G401 (cell line): ENCODE measurements around the gene PDE2A. TPM values are rescaled to one million over a fixed set of nuclear protein-coding genes. Genes with fewer than 3 reads are reported as not detected.
"Not testable (repeated sequence)": the region's sequence is repeated elsewhere in the genome, so short reads cannot be mapped to it uniquely, and the experiment has no call there.

Source experiments
- DNase-seq: peaks from one replicate; pipeline ENCODE4 v3.0.0-alpha.2; 2015; ENCODE audit warnings: low spot score
- in situ Hi-C: cut with HindIII; loops from 2 replicates; pipeline ENCODE4 v1.10.0; 2016; ENCODE audit warnings: low sequenced_read_pairs, mixed read lengths
- total RNA-seq: library from RNA; depleted of rRNA; stranded (reverse); fragments of >200 nt; shearing (Covaris generic); gene quantifications from 2 replicates; pipeline ENCODE4 v1.2.3, GENCODE V29; 2014

Gene PDE2A
- total RNA-seq, 1 experiment from 2014 or later = not detected

DNA sequence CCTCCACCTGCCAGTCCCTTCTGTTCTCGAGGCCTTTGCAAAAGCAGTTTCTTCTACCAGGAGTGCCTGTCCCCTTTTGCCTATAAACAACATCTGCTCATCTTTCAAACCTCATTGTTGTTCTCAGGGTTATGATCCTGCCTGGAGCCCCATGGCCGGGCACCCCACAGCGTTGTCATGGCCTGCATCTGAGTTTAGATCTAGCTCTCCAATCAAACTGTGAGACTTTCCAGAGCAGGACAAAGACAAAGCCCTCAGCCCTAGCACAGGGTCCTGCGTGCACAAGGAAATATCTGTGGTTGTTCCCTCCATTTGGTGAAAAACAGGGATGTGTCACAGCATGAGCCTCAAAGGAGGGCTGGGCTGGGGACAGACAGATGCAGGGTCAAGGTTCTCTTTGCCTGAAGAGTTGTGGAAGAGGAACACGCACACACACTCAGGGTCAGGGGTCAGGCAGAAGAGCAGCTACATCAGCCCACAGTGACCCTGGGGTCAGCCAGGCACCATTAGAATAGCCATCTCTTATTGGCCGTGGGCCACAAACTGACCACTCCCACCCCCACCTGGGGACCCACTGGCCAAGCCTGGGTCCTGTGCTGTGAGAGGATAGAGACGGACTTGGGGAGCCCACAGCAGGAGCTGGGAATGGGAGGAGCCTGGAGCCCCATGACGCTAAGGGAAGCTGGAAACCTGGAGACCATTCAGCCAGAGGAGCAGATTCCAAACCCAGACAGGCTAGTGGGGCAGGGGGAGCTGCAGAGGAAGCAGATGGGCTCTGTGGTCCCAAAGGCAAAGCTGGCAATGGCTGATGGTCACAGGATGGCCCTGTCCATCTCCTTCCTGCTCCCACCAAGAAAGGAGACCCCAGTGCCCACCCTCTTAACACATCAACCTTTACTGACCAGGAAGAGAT is 99.4 kb downstream of the PDE2A start:
- in situ Hi-C loops = no loop called here

DNA sequence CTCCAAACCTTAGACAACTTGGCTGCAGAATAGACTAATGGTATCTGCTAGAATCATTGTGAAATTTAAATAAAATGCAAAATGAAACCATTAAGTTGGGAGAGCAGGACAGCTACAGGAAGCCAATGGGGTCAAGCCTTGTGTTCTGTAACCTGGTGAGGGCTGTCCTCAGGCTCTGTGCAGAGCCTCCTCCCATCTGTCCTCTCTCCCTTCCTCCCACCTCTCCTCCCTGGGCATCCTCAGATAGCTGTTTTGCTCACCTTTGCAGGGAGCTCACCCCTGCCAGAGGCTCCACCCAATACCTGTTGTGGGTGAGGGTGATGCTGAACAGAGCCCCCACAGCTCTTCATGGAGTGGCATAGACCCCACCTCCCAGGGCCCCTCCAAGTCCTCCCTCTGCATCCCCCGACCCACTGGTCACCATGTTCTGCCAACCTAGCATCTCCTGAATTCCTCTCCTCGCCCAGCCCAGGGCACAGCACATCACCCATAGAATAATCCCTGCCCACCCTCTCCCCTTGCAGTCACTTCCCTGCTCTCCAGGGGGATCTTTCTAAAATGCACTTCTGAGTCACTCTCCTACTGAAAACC is 100.3 kb downstream of the PDE2A start:
- in situ Hi-C loops = no loop called here
- DNase-seq = no peak

More for the DNA sequence above, 99.4 kb downstream of the PDE2A start:
- DNase-seq = no peak

DNA sequence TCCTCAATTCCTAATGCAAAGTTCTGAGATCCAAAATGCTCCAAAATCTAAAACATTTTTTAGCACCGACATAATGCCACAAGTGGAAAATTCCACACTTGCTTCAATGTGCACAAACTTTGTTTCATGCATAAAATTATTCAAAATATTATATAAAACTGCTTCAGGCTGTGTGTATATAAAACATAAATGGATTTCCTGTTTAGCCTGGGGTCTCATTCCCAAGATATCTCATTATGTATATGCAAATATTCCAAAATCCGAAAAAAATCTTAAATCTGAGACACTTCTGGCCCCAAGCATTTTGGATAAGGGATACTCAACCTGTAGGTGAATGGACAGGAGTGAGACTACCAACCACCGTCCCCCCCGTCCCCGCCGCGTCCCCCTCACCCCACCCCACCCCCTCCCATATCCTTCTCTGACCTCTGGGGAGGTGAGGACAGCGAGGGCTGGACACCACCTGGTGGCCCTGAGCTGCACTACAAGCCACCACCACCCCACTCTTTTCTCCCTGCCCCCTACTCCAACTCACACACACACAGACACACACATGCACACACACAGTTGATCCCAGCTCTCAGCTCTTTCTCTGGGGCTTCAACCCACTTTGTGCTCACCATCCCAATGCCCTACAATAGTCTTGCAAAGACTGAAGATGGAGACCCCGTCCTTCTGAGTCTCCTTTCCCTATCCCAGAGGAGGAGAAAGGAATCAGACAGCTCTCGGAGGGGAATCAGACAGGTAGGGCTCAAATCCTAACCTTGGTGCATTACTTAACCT is 101.0 kb downstream of the PDE2A start:
- in situ Hi-C loops = no loop called here
- no peak for DNase-seq

DNA sequence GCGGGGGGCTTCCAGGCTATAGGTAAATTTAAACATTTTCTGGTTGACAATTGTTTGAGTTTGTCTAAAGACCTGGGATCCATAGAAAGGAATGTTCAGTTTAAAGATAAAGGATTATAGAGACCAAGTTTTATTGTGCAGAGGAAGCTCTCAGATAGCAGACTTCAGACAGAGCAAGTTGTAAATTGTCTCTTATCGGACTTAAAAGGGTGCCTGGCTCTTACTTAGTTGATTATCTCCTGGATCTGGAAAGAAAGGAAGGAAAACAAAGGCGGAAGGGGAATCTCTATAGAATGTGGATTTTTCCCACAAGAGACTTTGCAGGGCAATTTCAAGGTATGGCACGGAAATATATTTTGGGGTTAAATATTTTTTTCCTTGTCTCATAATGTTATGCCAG is 101.7 kb downstream of the PDE2A start:
- in situ Hi-C loops, DNase-seq: not testable (repeated sequence)

DNA sequence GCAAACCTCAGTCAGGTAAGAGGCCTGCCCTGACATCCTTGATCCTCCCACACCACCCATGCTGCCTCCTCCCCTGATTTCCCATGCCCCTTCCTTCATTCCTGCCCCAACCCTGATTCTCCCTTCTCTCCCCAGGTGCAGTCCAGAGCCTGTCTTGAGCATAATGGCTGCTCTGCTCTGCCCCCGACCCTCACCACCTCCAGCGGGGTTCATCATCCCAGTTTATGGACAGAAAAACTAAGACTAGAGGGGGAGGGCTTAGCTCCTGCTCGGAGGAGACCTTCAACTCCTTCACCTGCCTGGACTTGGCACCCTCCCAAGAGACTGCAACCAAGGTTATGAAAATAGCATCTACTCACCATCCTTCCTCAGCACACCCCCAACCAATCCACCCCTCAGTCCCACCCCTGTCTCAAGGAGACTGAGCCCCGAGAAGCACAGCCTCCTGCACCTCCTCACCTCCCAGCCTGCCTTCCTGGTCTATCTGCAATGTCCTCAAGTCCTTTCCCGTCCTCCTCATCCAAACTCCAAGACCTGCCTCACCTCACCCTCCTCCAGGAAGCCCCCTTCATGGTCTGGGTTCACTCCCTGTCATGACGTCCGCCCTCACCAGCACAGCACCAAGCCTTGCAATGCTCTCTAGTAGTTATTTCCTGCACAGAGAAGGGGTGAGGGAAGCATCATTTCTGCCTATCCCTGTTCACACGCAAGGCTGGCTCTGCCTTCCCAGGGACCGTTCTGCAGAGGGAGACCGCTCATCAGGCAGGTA is 103.1 kb downstream of the PDE2A start:
- in situ Hi-C loops = no loop called here

DNA sequence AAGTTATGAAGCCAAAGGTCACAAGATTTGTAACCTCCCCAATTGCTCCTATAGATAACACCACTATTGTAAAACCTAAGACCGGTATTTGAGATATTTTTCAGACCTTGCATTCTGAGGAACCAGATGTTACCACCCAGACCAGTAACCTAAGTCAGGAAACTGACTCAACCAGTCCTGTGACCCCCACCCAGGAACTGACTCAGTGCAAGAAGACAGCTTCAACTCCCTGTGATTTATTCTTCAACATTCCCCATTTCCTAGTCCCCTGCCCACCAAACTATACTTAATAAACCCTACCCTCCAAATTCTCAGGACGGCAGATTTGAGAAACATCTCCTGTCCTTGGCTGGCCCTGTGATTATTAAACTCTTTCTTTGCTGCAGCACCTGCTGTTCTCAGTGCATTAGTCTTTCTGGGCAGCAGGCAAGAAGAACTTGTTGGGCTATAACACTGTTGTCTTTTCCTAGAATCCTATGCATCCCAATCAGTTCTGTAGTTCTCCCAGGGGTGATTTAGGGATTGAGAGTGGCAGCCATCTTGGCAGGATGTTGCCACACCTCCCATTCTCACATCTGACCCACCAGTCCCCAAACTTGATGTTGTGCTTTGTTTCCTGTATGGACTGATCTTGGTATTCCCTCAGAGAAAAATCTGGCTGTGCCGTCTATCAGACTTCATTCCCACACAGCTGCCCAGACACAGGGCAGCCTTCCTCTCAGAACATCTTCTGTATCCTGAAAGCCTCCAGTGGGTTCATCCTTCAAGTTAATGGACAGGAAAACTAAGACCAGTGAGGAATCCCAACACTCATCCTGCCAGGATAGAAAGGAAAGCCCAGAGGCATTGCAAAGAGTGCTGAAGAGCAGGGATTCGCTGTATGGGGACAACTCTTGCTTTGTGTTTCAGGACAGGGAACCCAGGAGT is 104.0 kb downstream of the PDE2A start:
- in situ Hi-C loops = no loop called here
- no peak for DNase-seq

More for the DNA sequence above, 103.1 kb downstream of the PDE2A start:
- DNase-seq = no peak

DNA sequence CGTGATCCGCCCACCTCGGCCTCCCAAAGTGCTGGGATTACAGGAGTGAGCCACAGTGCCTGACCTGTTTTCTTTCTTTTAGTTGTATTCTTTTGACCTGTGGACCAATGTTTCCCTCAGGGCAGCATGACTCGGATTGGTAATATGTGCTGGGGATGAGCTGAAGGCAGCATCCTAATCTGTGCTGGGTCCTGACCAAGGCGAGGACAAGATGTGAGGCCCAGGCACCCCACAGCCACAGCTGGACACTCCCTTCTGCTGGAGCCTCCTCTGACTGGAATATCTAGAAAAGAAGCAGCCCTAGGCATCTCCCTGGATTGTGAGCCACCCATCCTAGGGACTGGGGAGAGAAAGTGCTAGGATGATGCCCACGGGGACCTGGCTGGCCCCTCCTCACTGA is 105.4 kb downstream of the PDE2A start:
- no peak for DNase-seq
- in situ Hi-C loops = no loop called here

DNA sequence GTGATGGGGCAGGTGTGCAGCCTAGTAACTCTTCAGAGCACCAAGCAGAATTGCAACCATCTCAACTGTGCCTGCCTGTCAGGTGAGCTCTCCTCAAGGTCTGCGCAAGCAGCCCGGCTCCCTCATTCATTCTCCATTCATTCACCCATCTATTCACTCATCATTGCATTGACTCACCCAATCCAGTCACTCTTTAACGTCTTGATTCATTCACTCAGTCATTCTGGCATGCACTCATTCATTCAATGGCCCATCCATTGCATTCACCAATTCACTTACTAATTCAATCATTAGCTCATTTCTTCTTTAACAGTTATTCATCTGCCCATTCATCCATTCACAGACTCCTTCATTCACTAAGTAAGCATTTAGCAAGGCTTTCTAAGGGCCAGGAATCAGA is 111.8 kb downstream of the PDE2A start:
- in situ Hi-C loops = no loop called here
- no peak for DNase-seq

DNA sequence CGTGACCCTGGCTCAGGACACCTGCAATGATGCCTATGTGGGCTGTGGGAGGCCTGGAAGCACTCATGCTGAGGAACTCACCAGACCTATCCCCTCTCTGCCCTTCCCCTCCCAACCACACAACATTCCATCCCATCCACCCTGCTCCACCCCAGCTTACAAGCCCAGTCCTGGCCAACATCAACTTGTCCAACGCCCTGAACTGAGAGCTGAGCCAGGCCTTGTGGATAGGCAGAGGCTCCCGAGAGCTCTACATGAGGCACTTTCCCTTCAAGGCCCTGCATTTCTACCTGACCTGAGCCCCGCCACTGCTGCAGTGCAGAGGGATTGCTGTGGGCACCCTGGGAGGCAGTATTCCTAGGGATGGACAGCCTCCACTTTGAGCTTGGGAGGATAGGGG is 112.4 kb downstream of the PDE2A start:
- in situ Hi-C loops = no loop called here
- no peak for DNase-seq

DNA sequence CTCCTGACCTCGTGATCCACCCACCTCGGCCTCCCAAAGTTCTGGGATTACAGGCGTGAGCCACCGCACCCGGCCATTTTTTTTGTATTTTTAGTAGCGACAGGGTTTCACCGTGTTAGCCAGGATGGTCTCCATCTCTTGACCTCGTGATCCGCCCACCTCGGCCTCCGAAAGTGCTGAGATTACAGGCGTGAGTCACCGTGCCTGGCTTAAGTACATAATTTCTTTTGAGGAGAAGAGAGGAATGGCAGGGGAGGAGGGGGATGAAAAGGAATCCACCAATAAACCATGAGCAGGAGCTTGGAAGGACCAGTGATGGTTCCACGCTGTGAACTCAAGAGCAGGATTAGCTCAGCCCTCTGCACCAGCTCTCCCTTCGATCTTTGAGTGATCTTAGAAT is 113.4 kb downstream of the PDE2A start:
- DNase-seq, in situ Hi-C loops: not testable (repeated sequence)

DNA sequence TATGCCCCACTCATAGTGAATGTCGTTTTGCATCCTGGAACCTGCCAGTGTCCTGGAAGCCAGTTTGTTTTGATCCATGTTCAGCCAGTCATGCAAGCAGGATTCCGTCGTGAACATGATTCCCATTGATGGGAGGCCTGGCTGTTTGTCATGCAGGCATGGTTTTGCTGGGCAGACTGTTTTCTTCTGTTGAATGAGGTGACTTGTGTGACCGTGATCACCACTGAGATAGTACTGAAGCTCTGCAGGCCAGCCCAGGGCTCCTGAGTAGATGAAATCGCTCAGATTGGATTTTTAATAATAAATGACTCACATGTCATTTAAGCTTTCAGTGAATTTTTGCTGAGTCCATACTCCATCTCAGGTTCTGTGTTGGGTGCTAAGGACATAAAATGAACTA is 117.8 kb downstream of the PDE2A start:
- in situ Hi-C loops = no loop called here
- no peak for DNase-seq

DNA sequence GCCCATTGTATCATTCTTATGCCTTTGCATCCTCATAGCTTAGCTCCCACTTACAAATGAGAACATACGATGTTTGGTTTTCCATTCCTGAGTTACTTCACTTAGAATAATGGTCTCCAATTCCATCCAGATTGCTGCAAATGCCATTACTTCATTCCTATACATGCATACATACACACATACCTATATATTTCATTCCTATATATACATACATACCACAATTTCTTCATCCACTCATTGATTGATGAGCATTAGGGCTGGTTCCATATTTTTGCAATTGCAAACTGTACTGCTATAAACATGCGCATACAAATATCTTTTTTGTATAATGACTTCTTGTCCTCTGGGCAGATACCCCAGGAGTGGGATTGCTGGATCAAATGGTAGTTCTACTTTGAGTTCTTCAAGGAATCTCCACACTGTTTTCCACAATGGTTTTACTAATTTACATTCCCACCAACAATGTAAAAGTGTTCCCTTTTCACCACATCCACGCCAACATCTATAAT is 119.2 kb downstream of the PDE2A start:
- DNase-seq, in situ Hi-C loops: not testable (repeated sequence)

DNA sequence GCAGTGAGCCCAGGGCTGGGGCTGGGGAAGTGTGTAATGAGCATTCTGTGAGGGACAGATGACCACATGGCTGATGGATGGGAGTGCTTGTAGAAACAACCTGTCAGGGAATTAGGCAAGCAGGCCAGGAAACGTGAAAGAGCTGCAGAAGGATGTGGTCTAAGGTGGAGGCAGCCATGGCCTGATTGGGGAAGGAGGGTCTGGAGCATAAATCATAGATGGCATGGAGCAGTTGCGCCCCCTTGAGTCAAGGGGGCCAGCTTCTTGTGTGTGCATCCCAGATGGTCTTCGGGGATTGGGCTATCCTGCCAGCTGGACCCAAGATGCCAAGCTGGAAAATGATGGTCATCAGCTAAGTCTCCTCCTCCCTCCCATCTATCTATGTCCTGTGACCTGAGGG is 120.5 kb downstream of the PDE2A start:
- DNase-seq = no peak
- in situ Hi-C loops = no loop called here

DNA sequence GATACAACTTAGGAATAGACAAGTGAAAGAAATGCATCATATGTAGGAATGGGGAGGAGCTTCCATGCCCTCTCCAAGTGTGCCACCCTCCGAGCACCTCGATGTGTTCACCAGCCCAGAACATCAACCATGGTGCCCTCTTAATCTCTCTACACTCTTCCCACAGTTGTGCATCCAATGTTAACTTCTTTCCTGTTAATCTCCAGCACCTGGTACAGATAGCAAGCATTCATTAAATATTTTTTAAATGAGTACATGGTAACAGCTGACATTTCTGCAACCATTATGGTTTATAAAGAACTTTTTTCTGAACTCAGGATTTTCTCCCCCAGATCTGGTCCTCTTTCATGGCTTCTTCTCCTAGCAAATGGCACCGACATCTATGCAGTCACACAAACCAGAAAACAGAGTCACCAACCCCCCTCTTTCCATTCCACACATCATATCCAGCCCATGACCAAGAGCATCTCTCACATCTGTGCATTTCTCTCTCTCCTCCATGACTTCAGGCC is 121.8 kb downstream of the PDE2A start:
- in situ Hi-C loops = no loop called here
- DNase-seq = no peak

DNA sequence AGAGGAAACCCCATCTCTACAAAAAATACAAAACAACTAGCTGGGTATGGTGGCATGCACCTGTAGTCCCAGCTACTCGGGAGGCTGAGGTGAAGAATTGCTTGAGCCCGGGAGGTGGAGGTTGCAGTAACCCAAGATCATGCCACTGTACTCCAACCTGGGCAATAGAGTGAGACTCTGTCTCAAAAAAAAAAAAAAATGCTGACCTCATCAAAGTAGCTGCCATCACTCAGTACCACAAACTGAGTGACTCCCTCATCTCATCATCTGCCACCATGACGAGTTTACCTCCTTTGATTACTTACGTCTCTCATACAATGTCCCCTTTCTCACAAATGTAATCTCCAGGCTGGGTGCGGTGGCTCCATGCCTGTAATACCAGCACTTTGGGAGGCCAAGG is 122.7 kb downstream of the PDE2A start:
- in situ Hi-C loops = no loop called here

DNA sequence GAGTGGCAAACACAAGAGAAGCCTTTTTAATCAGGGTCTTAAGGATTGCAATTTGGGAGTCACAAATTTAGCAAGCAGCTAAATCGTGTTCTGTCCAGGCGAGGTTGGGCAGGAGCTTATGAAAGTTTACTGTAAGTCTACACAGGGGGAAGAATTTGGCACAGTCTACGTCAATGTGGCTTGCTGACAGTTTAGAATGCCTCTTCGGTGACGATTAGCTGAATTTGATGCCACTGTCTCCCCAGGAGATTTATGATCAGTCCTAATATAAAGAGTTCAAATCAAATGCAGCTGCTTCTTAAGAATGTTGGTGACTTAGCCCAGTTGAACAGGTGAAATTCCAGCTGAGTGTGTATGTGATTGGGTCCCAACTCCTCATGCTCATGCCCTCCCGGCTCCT is 125.8 kb downstream of the PDE2A start:
- in situ Hi-C loops = loop anchor here (10.0 kb wide), 1 partner anchor 106 kb away; no protein-coding TSS in a partner anchor
- DNase-seq = no peak

More for the DNA sequence above, 122.7 kb downstream of the PDE2A start:
- no peak for DNase-seq

DNA sequence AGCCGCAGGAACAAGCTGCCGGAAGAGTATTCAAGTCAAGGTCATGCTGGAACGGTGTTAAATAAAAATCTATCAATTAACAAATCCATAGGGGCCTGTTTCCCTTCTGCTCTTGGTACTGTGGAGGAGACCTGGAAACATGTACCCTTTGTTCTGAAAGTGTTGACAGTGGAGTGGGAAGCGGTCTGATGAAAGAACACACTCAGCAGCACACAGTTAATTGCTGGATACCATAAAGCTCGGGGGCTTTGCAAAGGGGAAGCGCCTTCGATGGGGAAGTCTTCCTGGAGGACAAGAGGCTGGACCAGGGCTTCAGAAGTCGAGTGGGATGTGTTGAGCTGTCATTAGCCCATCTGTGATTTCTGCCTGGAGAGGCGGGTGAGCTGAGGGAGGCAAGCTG is 127.4 kb downstream of the PDE2A start:
- no peak for DNase-seq
- in situ Hi-C loops = loop anchor here (10.0 kb wide), 1 partner anchor 108 kb away; no protein-coding TSS in a partner anchor

DNA sequence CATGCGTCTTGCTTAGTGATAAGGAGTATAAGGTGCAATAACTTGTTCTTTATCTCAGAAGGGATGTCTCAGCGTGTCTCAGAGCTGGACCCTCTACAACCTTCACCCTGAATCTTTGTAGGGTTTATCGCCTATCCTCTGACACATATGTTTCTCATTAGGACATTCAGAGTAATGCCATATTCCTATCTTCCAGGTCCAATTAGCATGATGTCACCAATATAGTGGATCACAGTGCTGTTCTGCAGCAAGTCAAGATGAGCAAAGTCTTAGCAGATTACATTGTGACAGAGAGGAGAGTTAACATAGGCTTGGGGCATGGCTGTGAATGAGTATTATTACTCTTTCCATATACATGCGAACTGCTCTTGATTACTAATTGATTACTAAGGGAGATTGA is 129.6 kb downstream of the PDE2A start:
- in situ Hi-C loops = loop anchor here (10.0 kb wide), 1 partner anchor 110 kb away; no protein-coding TSS in a partner anchor
- no peak for DNase-seq
